Neural cell (in vitro differentiated cells): ENCODE data around the gene KANSL1L.

Experiments used
- CTCF ChIP-seq: fragments of 450-650 bp; IDR thresholded peaks from 2 replicates; pipeline ENCODE4 v1.5.1; 2014; ENCODE audit warnings: antibody characterized with exemption, mild to moderate bottlenecking, moderate library complexity; ENCODE audit not compliant: poor library complexity, severe bottlenecking
- EP300 ChIP-seq: fragments of 450-650 bp; conservative IDR thresholded peaks from 2 replicates; pipeline ENCODE4 v1.6.1; 2014; ENCODE audit warnings: antibody characterized with exemption, mild to moderate bottlenecking, moderate library complexity; ENCODE audit not compliant: poor library complexity, severe bottlenecking
- EZH2 ChIP-seq: fragments of 200-600, 300-800 bp; shearing (Covaris generic), sonication (generic); IDR thresholded peaks from 2 replicates; pipeline ENCODE4 v1.6.1; 2014; ENCODE audit warnings: antibody characterized with exemption, low read length, borderline replicate concordance, mild to moderate bottlenecking; ENCODE audit not compliant: insufficient read depth, poor library complexity, severe bottlenecking
- MXI1 ChIP-seq: fragments of 450-650 bp; conservative IDR thresholded peaks from 2 replicates; pipeline ENCODE4 v1.6.1; 2014; ENCODE audit warnings: antibody characterized with exemption, mild to moderate bottlenecking; ENCODE audit not compliant: poor library complexity, severe bottlenecking
- POLR2AphosphoS5 ChIP-seq: IDR thresholded peaks from 2 replicates; pipeline ENCODE4 v1.6.1; 2012
- RAD21 ChIP-seq: fragments of 450-650 bp; conservative IDR thresholded peaks from 2 replicates; pipeline ENCODE4 v1.6.1; 2014; ENCODE audit warnings: antibody characterized with exemption, mild to moderate bottlenecking, moderate library complexity
- REST ChIP-seq: IDR thresholded peaks from 2 replicates; pipeline ENCODE4 v1.6.1; 2012; ENCODE audit warnings: borderline replicate concordance
- SMC3 ChIP-seq: fragments of 450-650 bp; conservative IDR thresholded peaks from 2 replicates; pipeline ENCODE4 v1.6.1; 2014; ENCODE audit warnings: antibody characterized with exemption, mild to moderate bottlenecking, moderate library complexity; ENCODE audit not compliant: poor library complexity
- TAF1 ChIP-seq: IDR thresholded peaks from 2 replicates; pipeline ENCODE4 v1.6.1; 2012; ENCODE audit warnings: low read depth

- TF ChIP-seq REST, result no peak
- TF ChIP-seq EZH2, result no peak
- no peak for TF ChIP-seq CTCF
- TF ChIP-seq SMC3, result no peak
- TF ChIP-seq EP300, result no peak
- no peak for TF ChIP-seq POLR2AphosphoS5
- no peak for TF ChIP-seq MXI1
- TF ChIP-seq RAD21, result no peak
- no peak for TF ChIP-seq TAF1
Observed at GRCh38 chr2:210092791-210093190, 78.4 kb downstream of the KANSL1L start.
